Uterus (tissue), 4 donors: Measurements from ENCODE around the gene LIMK2. TPM values are rescaled to one million over a fixed set of nuclear protein-coding genes. Genes with fewer than 3 reads are reported as not detected.

Source experiments
- DNase-seq, 2 donors: peaks; one replicate each; pipeline ENCODE4 v3.0.0-alpha.2; 2019 to 2020
- H3K27ac ChIP-seq, 2 donors: fragments of 200-600 bp; sonication (generic); 1 replicate in 1 of 2; 2 replicates in 1 of 2; pipeline ENCODE4 v1.5.1; 2016 to 2018
- H3K27me3 ChIP-seq, 2 donors: fragments of 200-600 bp; sonication (generic); one replicate each; pipeline ENCODE4 v1.5.1; 2018 to 2019; ENCODE audit warnings: control low read depth in 1 of 2
- H3K36me3 ChIP-seq, 2 donors: fragments of 200-600 bp; sonication (generic); one replicate each; pipeline ENCODE4 v1.5.1; 2019; ENCODE audit warnings: control low read depth in 1 of 2
- H3K4me1 ChIP-seq, 2 donors: fragments of 200-600 bp; sonication (generic); one replicate each; pipeline ENCODE4 v1.5.1; 2018 to 2019; ENCODE audit warnings: control low read depth in 1 of 2
- H3K4me3 ChIP-seq, 2 donors: fragments of 200-600 bp; sonication (generic); 1 replicate in 1 of 2; 2 replicates in 1 of 2; pipeline ENCODE4 v1.5.1; 2018 to 2019; ENCODE audit warnings: mild to moderate bottlenecking in 1 of 2
- H3K9me3 ChIP-seq, 2 donors: fragments of 200-600 bp; sonication (generic); one replicate each; pipeline ENCODE4 v1.5.1; 2019; ENCODE audit warnings: control low read depth in 1 of 2
- POLR2A ChIP-seq, 2 donors: fragments of 450-650 bp; IDR thresholded peaks; one replicate each; pipeline ENCODE4 v1.6.1; 2016; ENCODE audit warnings: antibody characterized with exemption in 2 of 2, mild to moderate bottlenecking in 1 of 2, moderate library complexity in 1 of 2
- intact Hi-C: fragments of 100-400 bp; cut with DNase I; formaldehyde crosslinking; loops from one replicate; pipeline ENCODE4 v1.15.1; 2023; ENCODE audit warnings: low total_unique reads
- total RNA-seq, 4 donors: library from RNA; depleted of rRNA in 3 of 4; stranded (reverse); fragments of >200 nt in 3 of 4; gene quantifications; one replicate each; pipeline versions ENCODE4 v1.1.0 to v1.2.4, GENCODE V29; 2014 to 2023
- TF ChIP-seq, protein P1 (sequence below), 4 experiments: fragments of 200-600 bp in 2 of 4; fragments of 450-650 bp in 2 of 4; sonication (generic) in 2 of 4; IDR thresholded peaks; one replicate each; pipeline ENCODE4 v1.5.1; 2016 to 2019; ENCODE audit warnings: antibody characterized with exemption in 4 of 4, mild to moderate bottlenecking in 2 of 4, moderate library complexity in 1 of 4
- donor health status: DM: yes; HTN: yes; CAD: no.

Gene LIMK2
- total RNA-seq, 4 donors from 2014 or later, result 7.2 to 52.0 (median 22.1) TPM

DNA sequence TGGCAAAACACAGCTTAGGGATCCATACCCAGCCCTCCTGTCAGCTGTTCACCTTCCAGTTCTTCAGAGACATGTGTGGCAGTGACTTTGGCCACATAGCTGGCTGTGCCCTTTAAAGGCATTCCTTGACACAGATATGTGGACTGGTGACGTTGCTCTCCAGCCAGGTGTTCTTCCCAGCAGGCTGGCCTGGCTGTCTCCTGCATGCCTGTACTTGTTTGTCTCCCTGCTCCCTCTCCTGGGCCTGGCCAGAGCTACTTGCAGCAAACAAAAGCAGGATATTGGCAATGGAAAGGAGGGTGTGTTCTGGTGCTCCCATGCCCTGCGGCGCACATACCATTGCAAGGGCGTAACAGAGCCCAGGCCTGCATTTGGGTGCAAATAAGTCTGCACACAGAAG lies 41.9 kb downstream of the LIMK2 start:
- Histone ChIP-seq H3K27ac (peak overlapping the region in 1 of 2 donors; percentile 53), H3K27me3 (no peaks in the 10 kb centered on the region), H3K9me3 (no peaks in the 10 kb centered on the region), H3K36me3 (no peaks in the 10 kb centered on the region), H3K4me3 (no peak overlapping the region), H3K4me1 (no peaks in the 10 kb centered on the region)
- intact Hi-C loops, result no loop called here
- peak in 1 of 2 donors; percentile 16 for TF ChIP-seq POLR2A (IDR thresholded peaks at IDR 0.05)
- TF ChIP-seq, protein P1, sequence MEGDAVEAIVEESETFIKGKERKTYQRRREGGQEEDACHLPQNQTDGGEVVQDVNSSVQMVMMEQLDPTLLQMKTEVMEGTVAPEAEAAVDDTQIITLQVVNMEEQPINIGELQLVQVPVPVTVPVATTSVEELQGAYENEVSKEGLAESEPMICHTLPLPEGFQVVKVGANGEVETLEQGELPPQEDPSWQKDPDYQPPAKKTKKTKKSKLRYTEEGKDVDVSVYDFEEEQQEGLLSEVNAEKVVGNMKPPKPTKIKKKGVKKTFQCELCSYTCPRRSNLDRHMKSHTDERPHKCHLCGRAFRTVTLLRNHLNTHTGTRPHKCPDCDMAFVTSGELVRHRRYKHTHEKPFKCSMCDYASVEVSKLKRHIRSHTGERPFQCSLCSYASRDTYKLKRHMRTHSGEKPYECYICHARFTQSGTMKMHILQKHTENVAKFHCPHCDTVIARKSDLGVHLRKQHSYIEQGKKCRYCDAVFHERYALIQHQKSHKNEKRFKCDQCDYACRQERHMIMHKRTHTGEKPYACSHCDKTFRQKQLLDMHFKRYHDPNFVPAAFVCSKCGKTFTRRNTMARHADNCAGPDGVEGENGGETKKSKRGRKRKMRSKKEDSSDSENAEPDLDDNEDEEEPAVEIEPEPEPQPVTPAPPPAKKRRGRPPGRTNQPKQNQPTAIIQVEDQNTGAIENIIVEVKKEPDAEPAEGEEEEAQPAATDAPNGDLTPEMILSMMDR (IDR thresholded peaks at IDR 0.05), result peak in 1 of 4 experiments; percentile 21
- no peak for DNase-seq

- H3K4me3 ChIP-seq, result no peak overlapping the region
- H3K36me3 ChIP-seq, result no peaks in the 10 kb centered on the region
- intact Hi-C loops, result no loop called here
- H3K27me3 ChIP-seq, result no peaks in the 10 kb centered on the region
- H3K4me1 ChIP-seq, result no peaks in the 10 kb centered on the region
- H3K9me3 ChIP-seq, result no peaks in the 10 kb centered on the region
- TF ChIP-seq, protein P1 (IDR thresholded peaks at IDR 0.05), result no peak
- no peak for TF ChIP-seq POLR2A (IDR thresholded peaks at IDR 0.05)
- DNase-seq, result no peak
- H3K27ac ChIP-seq, result no peak overlapping the region
Observed at GRCh38 chr22:31259798-31260473, 47.8 kb downstream of the LIMK2 start.

DNA sequence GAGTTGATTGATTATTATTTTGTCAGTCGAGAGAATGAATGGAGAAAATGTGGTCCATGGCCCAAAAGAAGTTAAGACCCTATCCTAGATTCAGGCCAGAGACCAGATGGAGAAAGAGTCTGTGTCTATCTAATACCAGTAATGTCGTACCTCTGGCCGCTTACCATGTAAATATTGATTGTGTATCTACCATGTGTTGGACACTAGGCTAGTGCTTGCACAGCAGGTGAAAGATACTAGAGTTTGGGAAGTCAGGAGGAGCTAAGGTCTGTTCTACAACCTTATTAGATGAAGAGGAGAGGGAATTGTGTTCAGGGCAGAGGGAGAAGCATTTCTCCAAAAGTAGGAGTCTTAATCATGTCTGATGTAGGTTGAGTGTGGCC lies 48.4 kb downstream of the LIMK2 start:
- H3K27ac ChIP-seq, result no peak overlapping the region
- H3K4me1 ChIP-seq, result no peaks in the 10 kb centered on the region
- no peaks in the 10 kb centered on the region for H3K36me3 ChIP-seq
- no peaks in the 10 kb centered on the region for H3K27me3 ChIP-seq
- no peak for DNase-seq
- no peak overlapping the region for H3K4me3 ChIP-seq
- intact Hi-C loops, result no loop called here
- TF ChIP-seq, protein P1 (IDR thresholded peaks at IDR 0.05), result no peak
- no peak for TF ChIP-seq POLR2A (IDR thresholded peaks at IDR 0.05)
- no peaks in the 10 kb centered on the region for H3K9me3 ChIP-seq

GRCh38 chr22:31262312-31263133 lies 50.4 kb downstream of the LIMK2 start:
- no peak for DNase-seq
- intact Hi-C loops, result no loop called here
- no peak overlapping the region for H3K27ac ChIP-seq
- H3K27me3 ChIP-seq, result no peaks in the 10 kb centered on the region
- no peak overlapping the region for H3K4me3 ChIP-seq
- no peaks in the 10 kb centered on the region for H3K36me3 ChIP-seq
- no peak for TF ChIP-seq POLR2A (IDR thresholded peaks at IDR 0.05)
- TF ChIP-seq, protein P1 (IDR thresholded peaks at IDR 0.05), result no peak
- H3K4me1 ChIP-seq, result no peaks in the 10 kb centered on the region
- no peaks in the 10 kb centered on the region for H3K9me3 ChIP-seq
